ENCODE data around the gene SCTR.

DNA sequence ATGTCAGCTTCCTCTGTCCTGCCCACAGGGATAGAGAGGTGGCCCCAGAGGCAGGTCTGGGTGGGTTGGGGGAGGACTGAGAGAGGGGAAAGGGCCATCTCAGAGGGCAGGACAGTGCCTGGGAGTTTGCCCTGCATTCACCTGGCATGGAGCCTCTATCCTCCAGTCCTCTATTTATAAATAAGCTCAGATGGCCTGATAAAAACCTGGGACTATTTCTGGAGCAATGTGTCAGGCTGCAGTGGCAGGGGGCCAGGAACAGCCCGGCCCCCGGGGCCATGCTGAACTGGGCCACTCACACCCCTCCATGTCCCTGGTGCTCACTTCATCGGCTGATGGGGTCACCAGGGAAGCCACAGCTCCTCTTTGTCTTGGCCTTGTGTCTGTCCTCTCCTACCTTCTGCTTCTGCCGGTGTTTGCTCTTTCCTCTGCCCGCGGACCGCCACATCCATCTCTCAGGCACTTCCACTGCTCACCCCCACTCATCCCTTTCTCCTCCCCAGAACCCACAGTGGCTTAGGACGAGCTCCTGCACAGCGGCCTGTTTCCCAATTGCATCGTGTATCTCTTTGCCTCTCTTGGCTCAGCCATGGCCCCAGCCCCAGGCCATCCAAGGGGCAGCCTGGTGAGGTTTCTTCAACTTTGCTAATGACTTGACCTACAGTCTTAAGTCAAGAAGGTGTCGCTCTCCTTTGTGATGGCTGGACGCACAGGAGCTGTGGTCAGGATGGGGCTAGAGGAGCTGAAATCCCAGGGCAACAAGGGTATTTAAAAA is 38.8 kb downstream of the SCTR start:
- no peak for TF ChIP-seq EZH2 (conservative IDR thresholded peaks at IDR 0.05; ENCODE audit: low read depth, low read length)
- no peak for TF ChIP-seq GTF2F1 (IDR thresholded peaks at IDR 0.05; ENCODE audit: low read length)
- TF ChIP-seq KAT7 (CRISPR knock-in tag; IDR thresholded peaks at IDR 0.05; ENCODE audit: borderline replicate concordance): no peak
- TF ChIP-seq NFE2L1 (CRISPR knock-in tag; IDR thresholded peaks at IDR 0.05; ENCODE audit: borderline replicate concordance): no peak
- TF ChIP-seq TAF1 (CRISPR knock-in tag; IDR thresholded peaks at IDR 0.05): no peak
- no peak for TF ChIP-seq ZNF501 (CRISPR knock-in tag; IDR thresholded peaks at IDR 0.05)
